ENCODE data around the gene DPM2.
A peak's percentile ranks its signal among the peaks of the same experiment; 100 is the strongest.

Gene DPM2

DNA sequence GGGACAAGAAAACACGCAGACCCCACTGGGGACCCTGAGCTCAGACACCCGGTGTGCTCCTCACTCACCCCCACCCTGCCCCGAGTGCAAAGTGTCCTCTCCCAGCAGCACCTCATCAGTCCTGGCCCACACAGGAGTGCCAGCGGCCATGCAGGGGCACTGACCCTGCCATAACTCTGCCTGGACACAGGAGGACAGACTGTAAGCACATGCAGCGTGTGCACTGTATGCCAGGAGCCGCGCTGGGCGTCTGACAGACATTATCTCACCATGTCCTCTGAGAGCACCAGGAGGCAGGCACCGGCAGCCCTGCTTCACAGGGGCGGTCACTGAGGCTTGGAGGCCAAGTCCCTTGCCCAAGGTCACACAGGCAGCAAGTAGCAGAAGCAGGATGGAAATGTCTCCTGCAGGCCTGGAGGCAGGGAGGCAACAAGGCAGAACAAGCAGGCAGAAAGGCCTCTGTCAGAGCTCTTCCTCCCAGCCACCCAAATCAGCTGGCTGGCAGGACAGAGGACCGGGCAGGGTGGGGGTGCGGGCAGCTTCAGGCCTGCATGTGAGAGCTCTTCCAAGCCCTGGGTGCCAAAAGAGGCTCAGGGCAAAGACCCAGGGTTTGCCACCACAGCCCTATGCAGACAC is 34.7 kb upstream of the DPM2 start:
- DNase-seq: no peak

DNA sequence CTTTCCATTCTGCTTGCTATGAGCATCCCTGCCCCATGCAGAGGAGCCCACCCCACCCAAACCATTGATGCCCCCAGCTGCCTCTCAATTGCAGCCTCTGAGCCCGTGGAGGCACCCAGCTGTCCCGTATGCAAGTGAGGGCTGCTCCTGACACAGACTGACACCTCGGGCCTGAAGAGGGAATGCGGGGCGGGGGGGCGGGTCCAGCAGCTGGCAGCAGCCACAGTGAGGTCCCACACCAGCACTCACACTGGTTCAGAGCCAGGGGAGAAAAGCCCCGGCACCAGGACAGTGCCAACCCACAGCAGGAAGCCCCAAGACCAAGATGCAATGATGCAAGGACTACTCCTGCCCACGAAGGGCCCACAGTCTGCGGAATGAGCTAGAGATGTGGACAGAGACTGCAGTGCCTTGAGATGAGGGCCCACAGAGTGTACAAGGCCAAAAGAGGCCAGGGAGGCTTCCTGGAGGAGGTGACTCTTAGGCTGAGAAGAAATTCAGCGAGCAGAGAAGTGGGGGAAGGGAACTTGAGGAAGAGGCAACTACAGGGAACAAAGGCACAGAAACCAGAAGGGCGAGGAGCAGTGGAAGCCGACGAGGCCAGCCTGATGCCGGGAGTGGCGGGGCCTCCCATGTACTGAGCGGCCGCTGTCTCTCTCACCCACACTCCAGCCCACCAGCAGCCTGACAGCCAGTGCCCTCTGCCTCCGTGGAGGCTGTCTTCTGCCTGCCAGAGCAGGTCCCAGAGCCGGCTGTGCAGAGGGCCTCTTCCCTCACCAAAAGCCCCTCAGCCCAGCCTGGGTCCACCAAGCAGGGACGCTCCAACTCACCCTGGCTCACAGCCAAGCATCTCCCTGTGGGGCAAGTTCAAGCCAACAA is 33.9 kb upstream of the DPM2 start:
- no peak for DNase-seq

DNA sequence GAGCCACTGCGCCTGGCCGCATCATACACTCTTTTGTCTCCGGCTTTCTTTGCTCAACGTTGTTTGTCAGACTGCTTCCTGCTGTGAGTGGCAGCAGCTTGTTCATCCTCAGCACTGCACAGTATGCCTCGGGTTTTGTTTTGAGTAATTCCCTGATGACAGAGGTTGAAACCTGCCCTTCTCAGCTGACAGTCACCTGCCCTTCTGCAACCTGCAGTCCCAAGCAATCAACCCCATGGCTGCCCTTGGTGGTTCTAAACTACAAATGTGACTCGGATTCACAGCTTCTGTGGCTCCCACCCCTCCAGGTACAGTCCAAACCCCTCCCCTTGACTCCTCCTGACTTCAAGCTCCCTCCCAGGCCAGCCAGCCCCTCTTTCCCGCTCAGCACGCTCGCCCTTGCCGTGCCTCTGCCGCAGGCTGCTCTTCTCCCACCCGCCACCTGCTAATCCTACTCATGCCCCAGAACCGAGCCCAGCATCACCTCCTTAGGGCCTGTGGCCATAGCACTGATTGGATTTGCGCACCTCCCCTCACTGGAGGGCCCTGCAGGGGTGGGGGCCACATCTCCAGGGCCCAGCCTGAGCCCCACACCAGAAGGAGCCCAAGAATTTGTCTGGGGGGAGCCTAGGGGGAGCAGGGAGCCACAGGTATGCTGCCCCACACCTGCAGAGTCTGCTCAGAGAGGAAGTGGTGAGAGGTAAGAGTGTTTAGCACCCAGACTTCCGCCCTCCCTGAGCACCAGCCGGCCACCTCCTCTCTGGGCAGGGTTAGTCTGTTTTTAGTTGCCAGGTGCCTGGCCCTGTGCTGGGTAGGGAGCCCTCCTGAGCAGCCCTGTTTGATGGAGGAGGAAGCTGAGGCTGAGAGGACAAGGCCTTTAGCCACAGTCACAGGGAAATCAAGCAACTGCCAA is 33.0 kb upstream of the DPM2 start:
- no peak for DNase-seq

DNA sequence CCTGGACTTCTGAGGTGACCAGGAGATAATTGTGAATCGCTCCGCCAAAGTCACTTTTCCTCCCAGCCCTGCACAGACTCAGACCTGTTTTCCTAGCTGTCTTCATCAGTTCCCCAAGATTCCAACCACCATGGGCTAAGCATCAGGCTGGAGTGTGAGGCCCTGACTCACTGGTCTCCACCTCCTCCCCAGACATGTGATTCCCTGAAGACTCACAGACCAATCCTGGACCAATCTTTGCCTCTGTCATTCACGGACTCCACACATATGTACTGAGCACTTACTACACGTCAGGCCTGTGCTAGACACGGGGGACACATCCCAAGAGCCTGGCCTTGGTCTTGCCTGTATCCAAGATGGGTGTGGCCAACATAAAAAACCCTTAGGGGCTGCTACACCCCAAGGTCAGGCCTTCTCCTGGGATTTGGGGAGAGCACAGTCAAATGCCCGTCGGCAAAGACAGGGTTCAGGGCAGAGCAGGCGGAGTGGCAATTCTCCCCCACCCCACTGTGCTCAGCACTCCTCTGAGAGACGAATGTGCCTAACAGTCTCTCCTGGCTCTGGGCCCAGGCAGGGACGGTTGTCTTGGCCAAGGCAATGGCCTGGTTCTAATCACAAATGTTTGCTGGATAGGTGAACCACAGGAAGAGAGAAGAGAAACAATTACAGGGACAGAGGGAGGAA is 31.2 kb upstream of the DPM2 start:
- no peak for DNase-seq

DNA sequence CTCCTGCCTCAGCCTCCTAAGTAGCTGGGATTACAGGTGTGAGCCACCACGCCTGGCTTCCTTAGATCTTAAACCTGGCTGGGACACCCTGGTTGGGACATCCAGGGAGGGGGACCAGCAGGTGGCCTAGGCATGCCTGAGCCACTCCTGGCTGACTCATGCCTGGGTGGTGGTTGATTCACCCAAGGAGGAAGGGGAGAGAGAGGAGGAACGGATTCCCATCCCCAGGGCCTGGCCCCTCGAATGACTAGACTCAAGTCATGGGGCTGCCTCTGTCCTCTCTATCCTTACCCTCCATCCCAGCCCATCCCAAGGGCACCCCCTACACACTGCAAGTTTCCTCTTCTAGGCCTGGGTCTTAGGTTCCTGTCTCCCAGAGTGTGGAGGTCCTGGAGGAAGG is 30.4 kb upstream of the DPM2 start:
- peak in 1 of 2 donors; percentile 9 for DNase-seq

DNA sequence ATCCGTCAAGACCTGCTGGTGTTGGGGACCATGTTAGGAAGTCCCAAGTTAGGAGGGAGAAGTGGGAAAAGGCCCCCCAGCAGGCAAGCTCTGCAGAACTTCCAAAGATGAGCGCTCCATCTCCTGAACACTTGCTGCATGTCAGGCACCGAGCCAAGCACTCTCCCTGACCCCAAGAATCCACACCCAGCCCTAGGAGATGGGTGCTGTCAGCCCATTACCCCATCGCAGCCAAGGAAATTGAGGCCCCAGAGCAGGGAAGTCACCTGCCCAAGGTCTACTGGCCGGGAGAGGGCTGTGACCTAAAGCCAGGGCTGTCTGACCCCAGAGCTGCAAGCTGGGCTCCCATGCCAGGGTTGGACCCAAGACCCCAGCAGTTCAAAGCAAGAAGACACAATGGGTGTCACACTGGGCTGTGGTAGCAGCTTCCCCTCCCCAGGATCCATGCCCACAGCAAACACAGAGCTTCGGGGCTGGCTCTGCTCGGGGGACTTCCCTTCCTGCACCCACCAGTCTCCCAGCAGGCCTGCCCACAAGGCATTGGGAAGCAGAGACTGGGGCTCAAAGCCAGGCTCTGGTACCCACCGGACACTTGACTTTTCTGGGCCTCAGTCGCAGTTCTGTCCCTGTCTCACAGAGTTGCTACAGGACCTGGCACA is 29.6 kb upstream of the DPM2 start:
- DNase-seq: no peak

DNA sequence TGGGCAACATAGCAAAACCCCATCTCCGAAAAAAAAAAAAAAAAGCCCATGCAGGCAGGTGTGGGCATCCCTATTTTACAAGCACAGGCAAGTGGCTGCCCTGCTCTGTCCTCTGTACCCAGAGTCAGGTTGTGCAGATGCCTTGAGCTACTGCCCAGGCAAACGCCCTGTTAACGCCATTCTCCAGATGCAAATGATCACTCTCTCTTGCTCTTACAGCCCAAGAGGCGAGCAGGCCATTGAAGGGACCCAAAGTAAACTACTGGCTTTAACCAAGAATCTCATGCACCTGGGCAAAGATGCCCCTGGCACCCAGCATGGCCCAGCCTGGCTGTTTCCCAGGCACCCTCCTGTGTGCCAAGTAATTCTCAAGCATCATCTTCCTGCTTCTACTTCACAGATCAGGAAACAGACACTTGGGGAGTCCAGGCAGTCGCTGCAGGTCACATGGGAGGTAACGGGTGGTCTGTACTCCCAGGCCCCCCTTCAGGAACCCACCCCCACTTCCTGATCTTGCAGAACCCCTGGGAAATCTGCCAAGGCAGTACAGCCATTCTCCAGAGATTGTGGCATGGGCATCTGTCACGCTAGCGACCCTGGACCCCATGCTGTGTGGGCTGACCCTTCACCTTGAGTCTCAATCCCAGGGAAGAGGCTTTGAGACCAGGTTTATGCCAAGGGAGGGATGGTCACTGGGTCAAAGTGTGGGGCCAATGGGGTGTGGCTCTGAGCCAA is 28.9 kb upstream of the DPM2 start:
- no peak for DNase-seq

DNA sequence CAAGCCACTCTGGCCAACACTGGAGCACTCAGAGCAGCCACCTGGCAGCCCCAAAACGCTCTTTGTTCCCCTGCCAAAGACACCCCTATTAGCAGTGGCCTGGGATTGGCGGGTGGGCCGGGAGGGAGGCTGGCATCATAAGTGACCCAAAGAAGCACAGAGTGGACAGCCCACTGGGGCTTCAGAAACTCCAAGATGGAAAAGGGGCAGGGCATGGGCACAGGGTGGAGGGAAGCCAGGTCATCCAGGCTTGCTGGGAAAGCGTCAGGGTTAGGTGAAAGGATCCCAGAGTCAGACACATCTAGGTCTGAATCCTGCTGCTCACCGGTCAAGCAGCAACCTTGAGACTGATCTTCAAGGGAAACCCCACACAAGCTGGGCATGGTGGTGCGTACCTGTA is 28.3 kb upstream of the DPM2 start:
- no peak for DNase-seq

DNA sequence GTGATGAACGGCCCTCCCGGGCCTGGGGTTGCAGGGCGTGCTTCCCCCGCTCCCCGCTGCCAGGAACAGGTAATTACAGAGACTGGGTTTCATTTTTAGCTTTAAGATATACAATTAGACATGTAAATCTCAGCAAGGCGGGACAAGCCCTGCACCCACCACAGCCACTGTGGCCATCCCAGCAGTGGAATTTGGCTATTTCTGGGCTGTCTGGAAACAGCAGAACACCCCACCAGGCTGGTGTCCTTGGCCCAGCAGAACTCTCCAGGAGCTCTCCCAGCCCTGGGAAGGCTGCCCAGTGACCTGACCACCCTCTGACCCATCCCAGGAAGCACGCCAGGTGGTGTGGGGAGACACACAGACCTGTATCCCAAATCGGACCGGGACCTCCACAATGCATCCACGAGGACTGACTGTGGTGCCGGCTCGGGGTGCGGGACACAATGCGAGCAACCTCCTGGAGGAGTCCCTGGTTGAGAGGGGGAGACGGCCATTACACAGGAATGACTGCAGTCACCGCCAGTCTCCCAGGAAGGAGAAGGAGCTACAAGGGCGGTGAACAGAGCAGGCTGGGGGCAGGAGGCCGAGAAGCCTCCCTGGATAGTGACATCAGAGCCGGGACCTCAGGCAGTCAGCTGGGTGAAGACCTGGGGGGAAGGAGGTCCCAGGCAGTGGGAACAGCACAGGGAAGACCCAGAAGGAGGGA is 25.9 kb upstream of the DPM2 start:
- DNase-seq: no peak

DNA sequence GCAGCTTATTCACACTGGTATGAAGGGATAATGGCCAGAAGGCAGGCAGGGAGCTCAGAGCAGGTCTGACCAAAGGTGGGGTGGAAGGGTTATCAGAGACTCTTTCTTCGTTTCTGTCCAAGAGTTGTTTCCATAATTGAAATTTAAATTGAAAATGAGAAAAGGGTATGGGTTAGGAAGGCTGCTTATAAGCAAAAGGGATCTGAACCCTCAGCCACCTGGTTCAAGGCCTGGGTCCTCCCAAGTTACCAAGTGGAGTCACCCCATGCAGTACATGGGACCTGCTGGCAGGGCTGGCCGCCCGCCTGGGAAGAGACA is 25.3 kb upstream of the DPM2 start:
- DNase-seq: no peak

DNA sequence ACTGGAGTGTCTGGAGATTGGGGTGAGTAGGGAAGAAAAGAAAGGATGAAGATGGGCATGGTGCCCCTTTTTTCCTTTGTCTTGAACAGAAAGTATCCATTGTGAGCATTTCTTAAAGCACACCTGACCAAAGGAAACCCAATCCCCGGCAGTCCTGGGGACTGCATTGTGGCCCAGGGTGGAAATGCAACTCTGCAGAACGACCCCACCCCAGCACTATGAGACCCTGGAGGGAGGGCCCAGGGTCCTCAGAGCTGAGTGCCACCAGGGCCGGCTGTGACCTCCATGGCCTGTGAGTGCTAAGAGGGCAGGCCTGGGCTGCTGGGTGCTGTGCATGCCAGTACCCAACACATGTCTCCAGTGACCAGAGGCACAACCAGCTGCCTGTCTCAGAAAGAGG is 24.6 kb upstream of the DPM2 start:
- no peak for DNase-seq

DNA sequence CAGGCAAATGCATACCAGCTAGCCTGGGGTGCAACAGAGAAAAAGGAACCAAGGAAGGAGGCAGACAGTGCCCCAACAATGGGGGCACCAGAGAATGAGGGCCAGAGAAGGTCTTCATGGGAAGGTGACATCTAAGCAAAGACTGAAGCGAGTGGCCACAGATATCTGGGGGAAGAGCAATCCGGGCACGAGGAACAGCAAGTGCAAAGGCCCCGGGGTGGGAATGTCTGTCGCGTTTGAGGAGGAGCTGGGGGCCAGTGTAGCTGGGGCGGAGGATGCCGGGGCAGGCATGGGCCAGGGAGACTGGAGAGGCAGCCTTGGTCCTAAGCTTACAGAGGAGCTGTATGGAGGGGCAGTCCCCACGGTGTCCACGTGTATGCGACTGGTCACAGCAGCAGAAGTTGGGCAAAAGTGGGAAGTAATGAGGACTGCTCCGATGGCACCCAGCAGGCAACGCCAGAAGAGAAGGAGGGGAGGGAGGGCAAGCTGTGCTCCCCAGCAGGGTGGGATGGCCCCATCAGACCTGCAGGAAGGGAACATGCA is 24.0 kb upstream of the DPM2 start:
- DNase-seq: no peak

DNA sequence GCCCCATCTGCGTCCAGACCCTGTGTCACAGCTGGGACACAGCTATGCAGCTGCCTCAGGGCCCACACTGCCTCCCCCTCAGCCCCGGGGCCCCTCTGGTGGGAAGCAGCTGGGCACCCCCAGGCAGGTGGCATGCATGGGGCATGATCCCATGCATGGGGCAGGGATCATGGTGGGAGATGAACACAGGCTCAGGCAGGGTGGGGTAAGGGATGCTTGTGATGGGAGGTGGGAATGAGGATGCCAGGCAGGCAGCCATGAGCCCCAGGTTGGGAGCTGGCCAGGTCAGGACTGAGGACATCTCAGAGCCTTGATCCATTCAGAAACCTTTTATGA is 23.5 kb upstream of the DPM2 start:
- no peak for DNase-seq

DNA sequence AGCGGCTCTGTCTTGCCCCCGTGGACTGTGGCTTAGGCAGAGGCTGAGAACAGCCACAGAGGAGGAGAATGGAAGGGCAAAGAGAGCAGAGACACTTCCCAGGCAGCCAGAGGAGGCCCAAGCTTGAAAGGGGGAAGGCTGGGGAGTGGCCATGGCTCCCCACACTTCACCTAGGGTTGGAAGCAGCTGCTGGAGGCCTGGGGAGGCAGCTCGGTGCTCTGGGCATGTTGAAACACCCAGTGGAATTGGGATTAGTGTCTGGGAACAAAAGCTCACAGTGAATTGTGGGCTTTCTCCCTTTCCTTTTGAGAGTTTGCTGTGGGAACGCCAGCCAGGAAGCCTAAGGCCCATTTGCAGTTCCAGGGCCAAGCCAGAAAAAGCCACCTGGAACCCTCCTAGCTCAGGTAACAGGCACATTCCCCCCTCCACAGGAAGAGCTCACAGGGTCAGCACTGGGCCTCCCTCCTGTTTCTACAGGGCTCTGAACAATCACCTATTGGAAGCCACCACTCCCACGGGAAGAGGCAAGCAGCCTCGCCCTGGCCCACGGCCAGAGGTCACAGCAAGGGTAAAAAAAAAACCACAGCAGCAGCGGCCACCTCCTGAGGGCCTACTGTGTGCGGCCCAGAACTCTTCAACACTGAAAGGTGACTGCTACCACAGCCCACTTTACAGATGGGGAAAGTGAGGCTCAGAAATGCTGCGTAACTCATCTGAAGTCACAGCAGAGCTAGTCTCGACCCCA is 22.9 kb upstream of the DPM2 start:
- no peak for DNase-seq

DNA sequence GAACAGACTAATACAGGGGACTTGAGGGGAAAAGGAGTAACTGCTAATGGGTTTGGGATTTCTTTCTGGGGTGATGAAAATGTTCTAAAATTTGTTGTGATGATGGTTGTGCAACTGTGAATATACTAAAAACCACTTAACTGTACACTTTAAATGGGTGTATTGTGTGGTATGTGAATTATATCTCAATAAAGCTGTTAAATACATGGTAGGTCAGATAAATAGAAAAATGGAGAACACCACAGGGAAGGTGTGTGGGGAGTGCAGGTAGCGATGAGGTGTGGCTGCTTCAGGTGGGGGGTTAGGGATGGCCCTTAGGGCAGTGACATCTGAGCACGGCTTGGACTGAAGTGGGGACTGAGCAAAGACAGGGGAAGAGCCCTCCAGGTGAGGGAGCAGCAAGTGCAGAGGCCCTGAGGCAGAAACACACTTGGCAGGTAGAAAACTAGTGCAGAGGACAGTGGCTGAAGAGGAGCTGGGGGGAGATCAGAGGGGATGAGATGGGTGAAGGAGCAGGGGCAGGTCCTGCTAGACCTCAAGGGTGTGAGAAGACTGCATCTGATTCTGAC is 22.3 kb upstream of the DPM2 start:
- no peak for DNase-seq

DNA sequence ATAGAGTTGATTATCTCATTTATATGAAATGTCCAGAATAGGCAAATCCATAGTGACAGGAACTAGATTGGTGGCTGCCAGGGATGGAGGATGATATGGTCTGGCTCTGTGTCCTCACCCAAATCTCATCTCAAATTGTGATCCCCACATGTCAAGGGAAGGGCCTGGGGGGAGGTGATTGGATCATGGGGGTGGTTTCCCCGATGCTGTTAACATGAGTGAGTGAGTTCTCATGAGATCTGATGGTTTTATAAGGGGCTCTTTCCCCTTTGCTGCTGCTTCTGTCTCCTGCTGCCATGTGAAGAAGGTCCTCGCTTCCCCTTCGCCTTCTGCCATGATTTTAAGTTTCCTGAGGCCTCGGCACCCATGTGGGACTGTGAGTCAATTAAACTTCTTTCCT is 21.7 kb upstream of the DPM2 start:
- no peak for DNase-seq

DNA sequence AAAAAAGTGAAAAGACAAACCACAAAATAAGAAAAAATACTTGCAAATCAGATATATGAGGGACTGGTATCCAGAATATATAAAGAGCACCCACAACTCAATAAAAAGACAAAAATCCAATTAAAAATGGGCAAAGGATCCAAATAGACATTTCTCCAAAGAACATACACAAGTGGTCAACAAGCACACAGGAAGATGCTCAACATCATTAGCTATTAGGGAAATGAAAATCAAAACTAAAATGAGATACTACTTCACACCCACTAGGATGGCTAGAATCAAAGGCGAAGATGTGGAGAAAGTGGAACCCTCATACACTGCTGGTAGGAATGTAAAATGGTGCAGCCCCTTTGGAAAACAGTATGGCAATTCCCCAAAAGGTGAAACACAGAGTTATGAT is 21.1 kb upstream of the DPM2 start:
- DNase-seq: no peak

DNA sequence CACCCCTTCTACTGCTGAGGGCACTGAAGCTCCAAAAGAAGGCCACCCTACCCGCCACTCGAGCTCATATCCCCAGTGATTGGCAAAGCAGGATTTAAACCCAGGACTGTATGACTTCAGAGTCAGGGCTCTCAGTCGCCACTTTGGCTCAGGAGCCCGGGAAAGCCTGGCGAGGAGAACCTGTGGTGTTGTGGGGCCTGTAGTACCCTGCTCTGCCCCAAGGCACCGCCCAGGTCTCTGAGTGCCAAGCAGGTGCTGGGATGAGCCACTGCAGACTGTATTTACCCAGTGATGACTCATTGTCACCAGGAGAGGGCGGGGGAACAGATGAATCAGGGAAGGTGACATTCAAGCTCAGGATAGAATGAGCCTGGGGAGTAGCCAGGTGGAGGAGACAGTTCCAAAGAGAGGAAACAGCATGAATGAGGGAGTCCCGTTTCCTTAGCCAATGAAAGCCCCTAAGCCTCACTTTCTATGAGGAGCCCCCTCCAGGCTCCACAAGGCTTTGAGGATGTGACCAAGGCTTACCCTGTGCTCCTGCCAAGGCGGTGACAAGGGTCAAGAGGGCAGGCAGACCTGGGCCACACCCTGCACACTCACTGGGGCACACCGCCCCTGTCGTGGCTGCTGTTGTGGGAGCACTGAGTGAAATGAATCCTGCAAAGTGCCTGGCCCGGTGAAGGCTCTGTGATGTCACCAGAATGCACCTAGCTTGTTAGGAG is 17.8 kb upstream of the DPM2 start:
- peak in 1 of 2 donors; percentile 27 for DNase-seq

DNA sequence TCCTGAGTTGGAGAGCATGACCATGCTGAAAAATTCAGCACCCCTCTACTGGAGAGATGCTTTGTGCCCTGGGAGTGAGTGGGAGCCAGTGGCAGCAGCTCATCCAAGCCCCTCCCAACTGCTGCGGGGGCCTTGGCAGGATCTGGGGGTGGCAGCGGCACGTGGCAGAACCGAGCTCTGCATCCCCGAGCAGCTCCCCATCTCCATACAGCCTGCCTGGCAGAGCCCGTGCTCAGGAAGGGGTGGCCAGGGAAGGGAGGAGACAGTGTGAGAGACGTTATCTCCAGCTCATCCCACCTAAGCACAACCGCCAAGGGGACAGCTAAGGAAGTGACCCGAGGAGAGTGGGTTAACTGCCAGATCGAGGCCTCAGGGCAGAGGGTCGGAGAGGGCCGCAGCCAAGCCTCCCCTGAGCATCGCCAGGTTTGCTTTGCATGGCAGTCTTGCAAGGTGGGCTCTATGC is 17.2 kb upstream of the DPM2 start:
- DNase-seq: no peak

Measured in bone marrow (tissue), 2 donors.